ENCODE data around the gene AQP12A. TPM values are rescaled to one million over a fixed set of nuclear protein-coding genes. Genes with fewer than 3 reads are reported as not detected.

AQP12A gene
- total RNA-seq, 4 donors from 2014 or later, result not detected

- Histone ChIP-seq H3K4me1 (no peaks in the 10 kb centered on the region), H3K27ac (no peak overlapping the region), H3K27me3 (no peaks in the 10 kb centered on the region), H3K36me3 (no peaks in the 10 kb centered on the region), H3K4me3 (no peak overlapping the region), H3K9me3 (no peaks in the 10 kb centered on the region)
- no peak for TF ChIP-seq POLR2A (IDR thresholded peaks at IDR 0.05)
- no peak for TF ChIP-seq CTCF (IDR thresholded peaks at IDR 0.05)
- intact Hi-C loops (cut with DNase I; ENCODE audit: low total_unique reads), result no loop called here
- DNase-seq, result no peak
Measured at GRCh38 chr2:240646900-240647502, 44.7 kb upstream of the AQP12A start.

GRCh38 chr2:240647503-240648154 is 44.0 kb upstream of the AQP12A start:
- H3K4me1 ChIP-seq, result no peaks in the 10 kb centered on the region
- no peaks in the 10 kb centered on the region for H3K27me3 ChIP-seq
- H3K4me3 ChIP-seq, result no peak overlapping the region
- TF ChIP-seq CTCF (IDR thresholded peaks at IDR 0.05) (no peak), POLR2A (IDR thresholded peaks at IDR 0.05) (no peak)
- no peak overlapping the region for H3K27ac ChIP-seq
- no peaks in the 10 kb centered on the region for H3K36me3 ChIP-seq
- intact Hi-C loops (cut with DNase I; ENCODE audit: low total_unique reads), result no loop called here
- H3K9me3 ChIP-seq, result no peaks in the 10 kb centered on the region
- DNase-seq, result no peak

- no peak overlapping the region for H3K4me3 ChIP-seq
- H3K4me1 ChIP-seq, result no peaks in the 10 kb centered on the region
- H3K27me3 ChIP-seq, result no peaks in the 10 kb centered on the region
- H3K36me3 ChIP-seq, result no peaks in the 10 kb centered on the region
- intact Hi-C loops (cut with DNase I; ENCODE audit: low total_unique reads), result no loop called here
- TF ChIP-seq CTCF (IDR thresholded peaks at IDR 0.05) (no peak), POLR2A (IDR thresholded peaks at IDR 0.05) (no peak)
- no peak overlapping the region for H3K27ac ChIP-seq
- no peak for DNase-seq
- no peaks in the 10 kb centered on the region for H3K9me3 ChIP-seq
Measured at GRCh38 chr2:240648155-240648649, 43.5 kb upstream of the AQP12A start.

- Histone ChIP-seq H3K9me3 (no peaks in the 10 kb centered on the region), H3K27me3 (no peaks in the 10 kb centered on the region)
- no peak for DNase-seq
Measured at GRCh38 chr2:240648650-240649275, 42.9 kb upstream of the AQP12A start.

GRCh38 chr2:240649331-240649730 is 42.3 kb upstream of the AQP12A start:
- intact Hi-C loops (cut with DNase I; ENCODE audit: low total_unique reads), result no loop called here
- DNase-seq, result no peak
- Histone ChIP-seq H3K4me1 (no peaks in the 10 kb centered on the region), H3K27ac (no peak overlapping the region), H3K27me3 (no peaks in the 10 kb centered on the region), H3K9me3 (no peaks in the 10 kb centered on the region), H3K36me3 (no peaks in the 10 kb centered on the region), H3K4me3 (no peak overlapping the region)
- TF ChIP-seq POLR2A (IDR thresholded peaks at IDR 0.05) (no peak), CTCF (IDR thresholded peaks at IDR 0.05) (no peak)

More at GRCh38 chr2:240648650-240649275, 42.9 kb upstream of the AQP12A start:
- Histone ChIP-seq H3K36me3 (no peaks in the 10 kb centered on the region), H3K4me1 (no peaks in the 10 kb centered on the region), H3K4me3 (no peak overlapping the region), H3K27ac (no peak overlapping the region)
- TF ChIP-seq POLR2A (IDR thresholded peaks at IDR 0.05), result no peak
- intact Hi-C loops (cut with DNase I; ENCODE audit: low total_unique reads), result no loop called here

Data from uterus (tissue), 4 donors.